Activated naive CD8-positive, alpha-beta T cell treated with anti-CD3 and anti-CD28 coated beads, Interleukin-2, amount 10 ng/mL, durations not matched to agents 7 days and 5 days (primary cell): ENCODE results near the gene SURF6. TPM values are rescaled to one million over a fixed set of nuclear protein-coding genes. Genes with fewer than 3 reads are reported as not detected.
"Not testable (repeated sequence)": the region's sequence is repeated elsewhere in the genome, so short reads cannot be mapped to it uniquely, and the experiment has no call there.

Experiments
- ATAC-seq: fragments of 150-1000 bp; cut with Tn5 transposase; one replicate; pipeline ENCODE4 v1.10.0; 2021; ENCODE audit warnings: low read depth, moderate library complexity
- POLR2A ChIA-PET: fragments of 350-600 bp; sonication (Branson Sonifier 250); formaldehyde crosslinking; loops from one replicate; lab custom pipeline; 2021; ENCODE audit warnings: antibody characterized with exemption; lab: Charles Lee
- DNase-seq: peaks from one replicate; pipeline ENCODE4 v3.0.0; 2021
- H3K27ac Mint-ChIP-seq: one replicate; pipeline ENCODE4 v1.8.0; 2022; ENCODE audit warnings: mild to moderate bottlenecking, mixed read lengths
- H3K27me3 Mint-ChIP-seq: one replicate; pipeline ENCODE4 v1.8.0; 2022; ENCODE audit warnings: mild to moderate bottlenecking, moderate library complexity, mixed read lengths
- H3K36me3 Mint-ChIP-seq: one replicate; pipeline ENCODE4 v1.8.0; 2021; ENCODE audit warnings: mild to moderate bottlenecking, mixed read lengths
- H3K4me1 Mint-ChIP-seq: one replicate; pipeline ENCODE4 v1.8.0; 2021; ENCODE audit warnings: mixed read lengths
- H3K4me3 Mint-ChIP-seq: one replicate; pipeline ENCODE4 v1.8.0; 2022; ENCODE audit warnings: mild to moderate bottlenecking, moderate library complexity, mixed read lengths
- H3K9me3 Mint-ChIP-seq: one replicate; pipeline ENCODE4 v1.8.0; 2021; ENCODE audit warnings: mixed read lengths
- total RNA-seq, 2 experiments: library from RNA; stranded (reverse); gene quantifications; one replicate each; pipeline ENCODE4 v1.2.3, GENCODE V29; 2021

SURF6 gene
- total RNA-seq, 2 experiments from 2014 or later: 20.5 to 21.0 TPM

- Mint-ChIP-seq H3K27me3 (no peaks in the 10 kb centered on the region), H3K27ac (no peak overlapping the region), H3K4me1 (no peaks in the 10 kb centered on the region), H3K36me3 (peaks cover 10% of the 10 kb centered on the region), H3K9me3 (no peaks in the 10 kb centered on the region), H3K4me3 (no peak overlapping the region)
- ATAC-seq (no peak), DNase-seq (peak; percentile 16)
- POLR2A ChIA-PET: no interaction called here
Measured at GRCh38 chr9:133327834-133328484, 8.0 kb downstream of the SURF6 start.

- DNase-seq, H3K36me3 Mint-ChIP-seq, H3K9me3 Mint-ChIP-seq, H3K27me3 Mint-ChIP-seq, POLR2A ChIA-PET, H3K4me3 Mint-ChIP-seq, ATAC-seq, H3K27ac Mint-ChIP-seq, H3K4me1 Mint-ChIP-seq: not testable (repeated sequence)
Measured at GRCh38 chr9:133327021-133327420, 9.0 kb downstream of the SURF6 start.

- DNase-seq (no peak), ATAC-seq (no peak)
- no peak overlapping the region for H3K4me3 Mint-ChIP-seq
- H3K27me3 Mint-ChIP-seq: no peaks in the 10 kb centered on the region
- POLR2A ChIA-PET: no interaction called here
- no peaks in the 10 kb centered on the region for H3K9me3 Mint-ChIP-seq
- no peak overlapping the region for H3K27ac Mint-ChIP-seq
- H3K36me3 Mint-ChIP-seq: no peaks in the 10 kb centered on the region
- no peaks in the 10 kb centered on the region for H3K4me1 Mint-ChIP-seq
Measured at GRCh38 chr9:133323991-133324703, 11.8 kb downstream of the SURF6 start.

- ATAC-seq (no peak), DNase-seq (no peak)
- no peak overlapping the region for H3K27ac Mint-ChIP-seq
- H3K4me1 Mint-ChIP-seq: no peaks in the 10 kb centered on the region
- H3K4me3 Mint-ChIP-seq: no peak overlapping the region
- H3K36me3 Mint-ChIP-seq: no peaks in the 10 kb centered on the region
- H3K9me3 Mint-ChIP-seq: no peaks in the 10 kb centered on the region
- POLR2A ChIA-PET: no interaction called here
- H3K27me3 Mint-ChIP-seq: no peaks in the 10 kb centered on the region
Measured at GRCh38 chr9:133323211-133323610, 12.8 kb downstream of the SURF6 start.

GRCh38 chr9:133322701-133323100, 13.3 kb downstream of the SURF6 start:
- Mint-ChIP-seq H3K27me3 (no peaks in the 10 kb centered on the region), H3K9me3 (no peaks in the 10 kb centered on the region), H3K36me3 (no peaks in the 10 kb centered on the region), H3K4me1 (no peaks in the 10 kb centered on the region), H3K27ac (no peak overlapping the region), H3K4me3 (no peak overlapping the region)
- DNase-seq (no peak), ATAC-seq (no peak)
- POLR2A ChIA-PET: no interaction called here

GRCh38 chr9:133321411-133321935, 14.5 kb downstream of the SURF6 start:
- POLR2A ChIA-PET: no interaction called here

GRCh38 chr9:133320421-133320881, 15.5 kb downstream of the SURF6 start:
- Mint-ChIP-seq H3K36me3 (no peaks in the 10 kb centered on the region), H3K4me1 (no peaks in the 10 kb centered on the region), H3K27me3 (no peaks in the 10 kb centered on the region), H3K4me3 (no peak overlapping the region), H3K27ac (no peak overlapping the region), H3K9me3 (no peaks in the 10 kb centered on the region)
- DNase-seq (no peak), ATAC-seq (no peak)
- POLR2A ChIA-PET: no interaction called here

More at GRCh38 chr9:133321411-133321935, 14.5 kb downstream of the SURF6 start:
- no peaks in the 10 kb centered on the region for H3K9me3 Mint-ChIP-seq
- H3K4me1 Mint-ChIP-seq: no peaks in the 10 kb centered on the region
- no peak for DNase-seq
- ATAC-seq: no peak
- H3K36me3 Mint-ChIP-seq: no peaks in the 10 kb centered on the region
- no peak overlapping the region for H3K4me3 Mint-ChIP-seq
- H3K27me3 Mint-ChIP-seq: no peaks in the 10 kb centered on the region
- H3K27ac Mint-ChIP-seq: no peak overlapping the region

- H3K4me3 Mint-ChIP-seq, H3K9me3 Mint-ChIP-seq, POLR2A ChIA-PET, DNase-seq, H3K27ac Mint-ChIP-seq, H3K27me3 Mint-ChIP-seq, H3K4me1 Mint-ChIP-seq, ATAC-seq, H3K36me3 Mint-ChIP-seq: not testable (repeated sequence)
Measured at GRCh38 chr9:133317551-133317950, 18.4 kb downstream of the SURF6 start.

- H3K36me3 Mint-ChIP-seq: no peaks in the 10 kb centered on the region
- no peaks in the 10 kb centered on the region for H3K9me3 Mint-ChIP-seq
- ATAC-seq (no peak), DNase-seq (no peak)
- H3K27me3 Mint-ChIP-seq: no peaks in the 10 kb centered on the region
- no peak overlapping the region for H3K4me3 Mint-ChIP-seq
- H3K4me1 Mint-ChIP-seq: no peaks in the 10 kb centered on the region
- no peak overlapping the region for H3K27ac Mint-ChIP-seq
- POLR2A ChIA-PET: no interaction called here
Measured at GRCh38 chr9:133315997-133316396, 20.0 kb downstream of the SURF6 start.

- Mint-ChIP-seq H3K4me3 (no peak overlapping the region), H3K36me3 (no peaks in the 10 kb centered on the region), H3K9me3 (no peaks in the 10 kb centered on the region), H3K4me1 (no peaks in the 10 kb centered on the region), H3K27me3 (peaks cover 5% of the 10 kb centered on the region), H3K27ac (no peak overlapping the region)
- POLR2A ChIA-PET: no interaction called here
- no peak for ATAC-seq
- no peak for DNase-seq
Measured at GRCh38 chr9:133309608-133310007, 26.4 kb downstream of the SURF6 start.

- Mint-ChIP-seq H3K27ac (no peak overlapping the region), H3K36me3 (no peaks in the 10 kb centered on the region), H3K27me3 (peaks cover 5% of the 10 kb centered on the region), H3K9me3 (no peaks in the 10 kb centered on the region), H3K4me1 (no peaks in the 10 kb centered on the region), H3K4me3 (no peak overlapping the region)
- POLR2A ChIA-PET: no interaction called here
- ATAC-seq: no peak
- no peak for DNase-seq
Measured at GRCh38 chr9:133307301-133307700, 28.7 kb downstream of the SURF6 start.

- H3K36me3 Mint-ChIP-seq: no peaks in the 10 kb centered on the region
- no peak overlapping the region for H3K27ac Mint-ChIP-seq
- ATAC-seq (no peak), DNase-seq (no peak)
- POLR2A ChIA-PET: no interaction called here
- H3K27me3 Mint-ChIP-seq: peaks cover 7% of the 10 kb centered on the region
- H3K4me3 Mint-ChIP-seq: no peak overlapping the region
- H3K9me3 Mint-ChIP-seq: no peaks in the 10 kb centered on the region
- no peaks in the 10 kb centered on the region for H3K4me1 Mint-ChIP-seq
Measured at GRCh38 chr9:133306242-133307204, 29.5 kb downstream of the SURF6 start.

GRCh38 chr9:133305731-133306130, 30.3 kb downstream of the SURF6 start:
- Mint-ChIP-seq H3K4me1 (no peaks in the 10 kb centered on the region), H3K9me3 (no peaks in the 10 kb centered on the region), H3K4me3 (no peak overlapping the region), H3K27ac (no peak overlapping the region), H3K27me3 (peaks cover 7% of the 10 kb centered on the region), H3K36me3 (no peaks in the 10 kb centered on the region)
- ATAC-seq (no peak), DNase-seq (no peak)
- POLR2A ChIA-PET: no interaction called here
